NCI-H2196 (cell line): Measurements from ENCODE around the gene CITED2.

Experiments
- DNase-seq: peaks from one replicate; lab custom pipeline; 2025; ENCODE audit not compliant: unreplicated experiment; lab: John Stamatoyannopoulos, UW

CITED2 gene

GRCh38 chr6:139386404-139386803, 12.0 kb upstream of the CITED2 start:
- DNase-seq = no peak

- DNase-seq = no peak
Observed at GRCh38 chr6:139381216-139381865, 6.9 kb upstream of the CITED2 start.

- no peak for DNase-seq
Observed at GRCh38 chr6:139380611-139381010, 6.2 kb upstream of the CITED2 start.

GRCh38 chr6:139380168-139380567, 5.7 kb upstream of the CITED2 start:
- DNase-seq = no peak

- no peak for DNase-seq
Observed at GRCh38 chr6:139378882-139379341, 4.5 kb upstream of the CITED2 start.

- no peak for DNase-seq
Observed at GRCh38 chr6:139378226-139378625, 3.8 kb upstream of the CITED2 start.

GRCh38 chr6:139376604-139377218, 2.3 kb upstream of the CITED2 start:
- DNase-seq = no peak

GRCh38 chr6:139376017-139376330, 1.5 kb upstream of the CITED2 start:
- no peak for DNase-seq

GRCh38 chr6:139375226-139376016, 973 bp upstream of the CITED2 start:
- DNase-seq = peak; percentile 92

- no peak for DNase-seq
Observed at GRCh38 chr6:139373928-139374356, 506 bp downstream of the CITED2 start.

GRCh38 chr6:139373154-139373927, 1.1 kb downstream of the CITED2 start:
- DNase-seq = peak; percentile 53

- no peak for DNase-seq
Observed at GRCh38 chr6:139372326-139373153, 1.9 kb downstream of the CITED2 start.

- DNase-seq = no peak
Observed at GRCh38 chr6:139371421-139372203, 2.8 kb downstream of the CITED2 start.

GRCh38 chr6:139370999-139371345, 3.5 kb downstream of the CITED2 start:
- no peak for DNase-seq

GRCh38 chr6:139370283-139370998, 4.0 kb downstream of the CITED2 start:
- DNase-seq = peak; percentile 31

GRCh38 chr6:139369568-139370282, 4.7 kb downstream of the CITED2 start:
- peak; percentile 47 for DNase-seq

GRCh38 chr6:139369068-139369467, 5.4 kb downstream of the CITED2 start:
- no peak for DNase-seq

GRCh38 chr6:139368661-139369060, 5.8 kb downstream of the CITED2 start:
- DNase-seq = no peak
